MV-4-11 (cell line): ENCODE data around the gene CMTM1.
"Not testable (repeated sequence)": the region's sequence is repeated elsewhere in the genome, so short reads cannot be mapped to it uniquely, and the experiment has no call there.

ENCODE experiments used
- DNase-seq: peaks from one replicate; lab custom pipeline; 2025; lab: John Stamatoyannopoulos, UW

The CMTM1 gene

DNA sequence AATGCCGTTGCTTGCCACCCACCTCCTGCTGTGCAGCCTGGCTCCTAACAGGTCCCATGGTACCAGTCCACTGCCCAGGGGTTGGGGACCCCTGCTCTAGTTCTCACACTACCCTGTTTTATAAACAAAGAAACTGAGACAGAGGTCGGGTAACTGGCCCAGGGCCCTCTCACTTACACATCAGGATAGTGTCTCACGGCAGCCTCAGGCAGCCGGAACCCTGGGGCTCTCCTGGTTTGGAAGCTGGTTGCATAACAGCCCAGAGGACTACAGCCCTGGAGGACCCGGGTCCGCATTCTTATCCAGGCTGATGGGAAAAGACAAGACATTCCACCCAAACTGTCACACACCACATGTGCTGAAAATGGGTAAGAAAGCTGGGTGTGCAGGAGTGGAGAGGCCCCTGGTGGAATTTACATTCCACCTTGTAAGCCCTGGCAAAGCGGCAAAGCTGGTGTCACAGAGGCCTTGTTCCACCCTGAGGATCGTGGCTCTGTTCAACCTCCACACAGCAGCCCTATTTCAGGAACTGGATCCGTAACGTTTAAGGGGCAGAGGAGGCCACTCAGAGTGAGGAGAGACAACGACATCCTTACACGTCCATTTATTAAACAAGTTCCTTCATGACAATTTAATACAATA is 48.0 kb downstream of the CMTM1 start:
- DNase-seq, result no peak

- DNase-seq, result no peak
These were observed 49.9 kb downstream of the CMTM1 start for GRCh38 chr16:66616169-66616568.

- peak; percentile 53 for DNase-seq
These were observed 50.4 kb downstream of the CMTM1 start for GRCh38 chr16:66616592-66616991.

GRCh38 chr16:66617010-66617434 is 50.8 kb downstream of the CMTM1 start:
- no peak for DNase-seq

DNA sequence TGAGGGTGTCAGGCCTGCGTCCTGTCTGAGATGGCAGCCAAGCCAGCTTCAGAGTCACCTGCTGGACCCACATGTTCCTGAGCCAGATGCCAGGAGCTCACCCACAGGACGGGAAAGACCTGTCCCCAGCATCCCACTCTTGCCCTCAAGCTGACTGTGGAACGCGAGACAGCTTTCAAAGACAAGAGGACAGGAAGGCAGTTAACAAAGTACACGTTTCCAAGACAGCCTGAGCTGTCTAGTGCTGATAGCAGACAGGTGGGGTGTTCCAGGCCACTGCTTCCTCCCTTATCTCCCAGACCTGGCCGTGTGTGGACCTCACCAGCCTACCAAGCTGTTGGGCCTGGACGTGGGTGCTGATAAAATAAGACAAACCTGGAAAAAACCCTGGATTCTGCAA is 51.5 kb downstream of the CMTM1 start:
- DNase-seq, result no peak

DNA sequence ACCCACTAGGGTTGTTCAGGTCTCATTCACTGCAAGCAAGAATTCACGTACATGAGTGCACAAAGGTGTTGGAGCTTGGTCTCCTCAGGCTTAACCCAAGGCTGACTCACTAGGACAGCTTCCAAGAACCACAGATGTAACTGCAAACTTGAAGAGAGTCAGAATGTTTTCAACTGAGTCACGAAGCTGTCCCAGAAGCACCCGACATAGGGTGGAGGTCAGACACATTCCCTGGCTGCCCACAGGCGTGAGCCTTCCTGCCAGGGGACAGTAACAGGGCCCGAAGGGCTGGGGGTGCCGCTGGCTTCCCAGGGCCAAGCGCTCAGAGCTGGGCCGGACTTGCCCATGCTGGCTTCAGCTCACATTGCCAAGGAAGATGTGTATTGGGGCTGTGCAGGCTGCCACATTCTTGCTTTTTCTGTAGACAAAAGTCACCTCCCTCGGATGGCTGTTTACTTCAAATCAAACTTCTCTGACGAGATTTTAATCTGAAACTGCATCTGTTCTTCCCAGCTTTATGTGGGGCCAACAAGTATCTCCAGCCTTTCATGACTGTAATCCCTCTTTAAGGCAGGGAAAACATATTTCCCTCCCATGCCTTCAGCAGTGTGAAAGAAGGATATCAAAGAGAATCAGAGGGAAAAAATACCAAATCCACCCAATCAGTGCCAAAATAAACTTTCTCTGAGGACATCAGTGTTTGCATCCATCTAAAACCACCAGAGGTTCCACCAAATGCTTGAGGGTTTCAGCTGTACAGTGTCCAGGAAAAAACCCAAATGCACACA is 52.5 kb downstream of the CMTM1 start:
- no peak for DNase-seq

DNA sequence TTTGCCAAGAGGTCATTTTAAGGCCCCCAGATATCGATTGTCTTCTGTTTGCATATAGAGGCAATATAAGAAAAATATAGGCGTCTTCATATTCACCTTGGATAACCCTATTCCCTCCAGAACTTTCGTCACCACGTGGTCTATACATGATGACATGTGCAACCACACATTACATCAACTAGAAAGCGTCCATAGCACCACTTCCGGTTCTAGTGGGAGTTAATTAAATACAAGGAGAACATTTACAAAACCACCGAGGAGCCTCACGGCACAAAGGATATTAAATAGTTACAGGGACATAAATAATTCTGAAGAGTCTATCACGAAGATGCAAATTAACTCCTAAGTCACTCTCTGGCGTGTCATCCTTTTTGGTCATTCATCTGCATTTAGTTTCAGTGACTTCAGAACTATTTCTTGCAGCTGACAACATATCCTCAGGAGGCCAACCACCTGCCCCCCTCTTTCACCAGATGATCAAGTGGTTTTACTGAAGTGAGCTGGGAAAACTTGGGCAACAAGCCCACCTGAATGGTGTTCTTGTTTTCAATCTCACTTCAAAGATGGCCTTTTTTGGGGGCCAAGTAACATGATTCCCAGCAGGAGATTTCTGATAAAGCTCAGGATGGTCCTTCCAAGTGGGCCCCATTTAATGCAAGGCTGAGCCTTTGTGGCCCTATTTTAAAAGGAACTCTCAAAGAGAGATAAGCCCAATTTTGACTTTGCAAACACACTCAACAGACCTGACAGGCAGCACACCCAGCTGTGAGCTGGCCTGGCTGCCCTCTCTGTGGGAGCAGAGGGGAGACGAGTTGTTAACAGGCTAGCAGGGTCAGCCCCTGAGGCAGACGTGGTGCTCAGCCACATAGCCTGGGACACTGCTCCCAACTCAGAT is 53.5 kb downstream of the CMTM1 start:
- peak; percentile 83 for DNase-seq

GRCh38 chr16:66620429-66620795 is 54.2 kb downstream of the CMTM1 start:
- DNase-seq, result no peak

DNA sequence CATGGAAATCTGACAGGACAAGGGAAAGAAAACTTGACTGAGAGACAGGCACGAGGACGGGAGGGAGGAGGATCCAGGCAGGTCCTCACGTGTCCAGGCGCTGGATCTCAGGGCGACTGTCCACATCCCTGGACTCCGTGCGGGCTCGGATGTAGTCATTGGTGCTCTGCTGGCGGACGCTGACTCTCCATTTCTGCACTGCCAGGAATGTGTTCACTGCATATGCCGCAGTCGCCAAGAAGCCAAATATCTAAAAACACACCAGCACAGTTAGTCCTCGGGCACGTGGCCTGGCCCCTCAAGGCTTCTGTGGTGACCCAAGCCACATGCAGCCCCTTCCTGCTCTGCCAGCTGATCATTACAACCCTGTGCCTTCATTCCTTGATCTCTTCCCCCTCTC is 55.7 kb downstream of the CMTM1 start:
- DNase-seq, result no peak

DNA sequence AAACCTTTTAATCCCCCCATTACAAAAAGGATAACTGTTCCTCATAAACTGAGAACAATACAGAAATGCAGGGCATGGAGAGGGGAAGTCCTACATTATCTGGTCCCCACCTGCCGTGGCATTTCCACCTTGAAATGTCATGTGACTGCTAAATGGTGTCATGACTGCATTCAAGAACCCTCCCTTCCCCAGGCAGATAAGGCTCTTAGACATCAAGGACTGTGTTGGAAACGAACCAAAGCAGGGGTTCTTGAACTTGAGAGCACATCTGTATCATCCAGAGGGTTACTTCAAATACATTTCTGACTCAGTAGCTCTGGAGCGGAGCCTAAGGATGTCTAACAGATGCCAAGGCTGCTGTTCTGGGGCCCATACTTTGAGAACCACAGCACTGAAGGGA is 56.6 kb downstream of the CMTM1 start:
- DNase-seq, result no peak

DNA sequence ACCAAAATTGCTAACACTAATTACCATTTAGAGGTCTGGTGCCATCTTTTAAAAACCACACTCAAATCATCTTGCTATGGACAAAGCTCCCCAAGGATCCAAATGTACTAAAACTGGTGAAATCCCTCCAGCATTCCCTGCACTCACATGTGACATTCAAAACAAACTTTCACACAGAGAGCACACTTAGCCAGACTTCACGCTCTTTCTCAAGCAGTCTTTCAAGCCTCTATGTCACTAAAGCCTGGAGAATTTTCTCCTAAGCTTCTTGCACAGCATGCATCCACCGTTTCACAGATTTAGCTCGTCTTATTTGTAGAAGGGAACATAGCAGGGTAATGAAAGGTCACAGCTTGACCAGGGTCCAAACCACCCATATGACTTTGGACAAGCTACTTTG is 57.5 kb downstream of the CMTM1 start:
- DNase-seq, result no peak

DNA sequence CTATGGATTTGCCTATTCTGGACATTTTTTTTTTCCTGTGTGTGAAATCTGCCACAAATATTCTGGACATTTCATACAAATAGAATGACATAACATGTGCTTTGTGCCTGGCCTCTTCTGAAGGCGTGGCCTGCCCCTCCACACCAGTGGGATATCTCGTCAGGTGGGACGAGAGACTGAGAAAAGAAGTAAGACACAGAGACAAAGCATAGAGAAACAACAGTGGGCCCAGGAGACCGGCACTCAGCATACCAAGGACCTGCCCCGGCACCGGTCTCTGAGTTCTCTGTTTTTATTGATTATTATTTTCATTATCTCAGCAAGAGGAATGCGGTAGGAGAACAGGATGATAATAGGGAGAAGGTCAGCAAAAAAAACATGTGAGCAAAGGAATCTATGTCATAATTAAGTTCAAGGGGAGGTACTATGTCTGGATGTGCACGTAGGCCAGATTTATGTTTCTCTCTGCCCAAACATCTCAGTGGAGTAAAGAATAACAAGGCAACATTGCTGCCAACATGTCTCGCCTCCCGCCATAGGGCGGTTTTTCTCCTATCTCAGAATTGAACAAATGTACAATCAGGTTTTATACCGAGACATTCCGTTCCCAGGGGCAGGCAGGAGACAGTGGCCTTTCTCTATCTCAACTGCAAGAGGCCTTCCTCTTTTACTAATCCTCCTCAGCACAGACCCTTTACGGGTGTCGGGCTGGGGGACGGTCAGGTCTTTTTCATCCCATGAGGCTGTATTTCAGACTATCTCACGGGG is 61.6 kb downstream of the CMTM1 start:
- not testable (repeated sequence) for DNase-seq
